OCI-LY7 (cell line): ENCODE data around the gene ATP6V0E1. TPM values are rescaled to one million over a fixed set of nuclear protein-coding genes. Genes with fewer than 3 reads are reported as not detected.

Source experiments
- BruUV-seq: library from RNA; stranded (reverse); fragments of 400-500 nt; replicated peaks from 2 replicates; lab custom pipeline; 2021; lab: Mats Ljungman, UMichigan
- CTCF ChIA-PET: fragments of 300-600 bp; sonication (Branson Sonifier 250); formaldehyde crosslinking; loops from one replicate; lab custom pipeline; 2022; ENCODE audit warnings: antibody characterized with exemption; ENCODE audit not compliant: unreplicated experiment; lab: Charles Lee
- POLR2A ChIA-PET: fragments of 300-600 bp; sonication (Branson Sonifier 250); formaldehyde crosslinking; loops from one replicate; lab custom pipeline; 2022; ENCODE audit warnings: antibody characterized with exemption; lab: Charles Lee
- DNase-seq: peaks from one replicate; pipeline ENCODE4 v3.0.0-alpha.2; 2015; ENCODE audit warnings: low spot score
- H2AFZ ChIP-seq: fragments of 200-600 bp; sonication (generic), shearing (Covaris generic); 2 replicates; pipeline ENCODE4 v1.6.1; 2014; ENCODE audit warnings: mild to moderate bottlenecking, antibody characterized with exemption, low read length, moderate library complexity
- H3K27ac ChIP-seq: fragments of 200-600 bp; sonication (generic); 2 replicates; pipeline ENCODE4 v1.5.1; 2014; ENCODE audit warnings: mixed run types, low read depth, mild to moderate bottlenecking, moderate library complexity, low read length, inconsistent platforms; ENCODE audit not compliant: poor library complexity, severe bottlenecking
- H3K36me3 ChIP-seq: fragments of 200-600 bp; sonication (generic); 2 replicates; pipeline ENCODE4 v1.6.1; 2014; ENCODE audit warnings: mild to moderate bottlenecking, antibody characterized with exemption, low read length, moderate library complexity, mixed read lengths; ENCODE audit not compliant: insufficient read depth
- H3K4me1 ChIP-seq: fragments of 200-600 bp; sonication (generic); 2 replicates; pipeline ENCODE4 v1.5.1; 2014; ENCODE audit warnings: mild to moderate bottlenecking, low read length; ENCODE audit not compliant: insufficient read depth, poor library complexity, severe bottlenecking
- H3K4me2 ChIP-seq: fragments of 200-600 bp; sonication (generic); 2 replicates; pipeline ENCODE4 v1.6.1; 2014; ENCODE audit warnings: mild to moderate bottlenecking, low read length
- H3K4me3 ChIP-seq: fragments of 200-600 bp; sonication (generic); 2 replicates; pipeline ENCODE4 v1.5.1; 2014; ENCODE audit warnings: mild to moderate bottlenecking, low read depth, low read length; ENCODE audit not compliant: poor library complexity, severe bottlenecking
- H3K79me2 ChIP-seq: fragments of 200-600 bp; sonication (generic); 2 replicates; pipeline ENCODE4 v1.6.1; 2016; ENCODE audit warnings: low read depth, mild to moderate bottlenecking, low read length, moderate library complexity, mixed read lengths; ENCODE audit not compliant: insufficient read depth
- H3K9me2 ChIP-seq: fragments of 200-600 bp; sonication (generic); 2 replicates; pipeline ENCODE4 v1.6.1; 2016; ENCODE audit warnings: mild to moderate bottlenecking, low read length, mixed read lengths; ENCODE audit not compliant: insufficient read depth
- H3K9me3 ChIP-seq: fragments of 200-600 bp; sonication (generic); 2 replicates; pipeline ENCODE4 v1.6.1; 2014; ENCODE audit warnings: mild to moderate bottlenecking, mixed run types, low read length, mixed read lengths
- H4K20me1 ChIP-seq: fragments of 200-600 bp; sonication (generic); 2 replicates; pipeline ENCODE4 v1.6.1; 2014; ENCODE audit warnings: mild to moderate bottlenecking, antibody characterized with exemption, low read length, moderate library complexity, mixed read lengths; ENCODE audit not compliant: insufficient read depth
- EZH2phosphoT487 ChIP-seq: fragments of 200-600 bp; sonication (generic); IDR thresholded peaks from 2 replicates; pipeline ENCODE4 v1.6.1; 2018; ENCODE audit warnings: low read depth, borderline replicate concordance, mild to moderate bottlenecking, mixed run types, antibody characterized with exemption, low read length, moderate library complexity, mixed read lengths
- intact Hi-C: fragments of 100-400 bp; cut with micrococcal nuclease; formaldehyde crosslinking; loops from one replicate; pipeline ENCODE4 v1.10.0; 2022; ENCODE audit not compliant: unreplicated experiment
- total RNA-seq, 2 experiments: library from RNA; depleted of rRNA in 1 of 2; stranded (reverse); fragments of >200 nt in 1 of 2; shearing (Covaris generic) in 1 of 2; gene quantifications; 2 replicates each; pipeline ENCODE4 v1.2.3, GENCODE V29; 2014 to 2022
- TF ChIP-seq, protein P1 (sequence below): fragments of 200-600 bp; sonication (generic); conservative IDR thresholded peaks from 2 replicates; pipeline ENCODE4 v1.5.1; 2014; ENCODE audit warnings: mild to moderate bottlenecking, antibody characterized with exemption, low read length, moderate library complexity, mixed read lengths

ATP6V0E1 gene
- total RNA-seq, 2 experiments from 2014 or later = 39.9 to 59.4 TPM

DNA sequence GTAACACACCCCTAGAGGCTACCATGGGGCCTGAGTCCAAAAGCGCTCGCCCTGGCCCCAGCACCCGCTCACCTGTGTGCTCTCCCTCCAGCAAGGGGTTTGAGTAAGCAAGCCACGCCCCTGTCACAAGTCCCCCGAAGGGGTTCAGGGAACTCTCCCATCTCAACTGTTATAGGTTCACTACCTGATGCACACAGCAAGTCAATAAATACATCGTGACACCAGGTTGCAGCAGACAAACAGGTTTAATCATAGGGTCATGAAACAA is 64.2 kb downstream of the ATP6V0E1 start:
- no peaks in the 10 kb centered on the region for H4K20me1 ChIP-seq
- H3K4me3 ChIP-seq = no peak overlapping the region
- H3K9me2 ChIP-seq = no peaks in the 10 kb centered on the region
- TF ChIP-seq, protein P1, sequence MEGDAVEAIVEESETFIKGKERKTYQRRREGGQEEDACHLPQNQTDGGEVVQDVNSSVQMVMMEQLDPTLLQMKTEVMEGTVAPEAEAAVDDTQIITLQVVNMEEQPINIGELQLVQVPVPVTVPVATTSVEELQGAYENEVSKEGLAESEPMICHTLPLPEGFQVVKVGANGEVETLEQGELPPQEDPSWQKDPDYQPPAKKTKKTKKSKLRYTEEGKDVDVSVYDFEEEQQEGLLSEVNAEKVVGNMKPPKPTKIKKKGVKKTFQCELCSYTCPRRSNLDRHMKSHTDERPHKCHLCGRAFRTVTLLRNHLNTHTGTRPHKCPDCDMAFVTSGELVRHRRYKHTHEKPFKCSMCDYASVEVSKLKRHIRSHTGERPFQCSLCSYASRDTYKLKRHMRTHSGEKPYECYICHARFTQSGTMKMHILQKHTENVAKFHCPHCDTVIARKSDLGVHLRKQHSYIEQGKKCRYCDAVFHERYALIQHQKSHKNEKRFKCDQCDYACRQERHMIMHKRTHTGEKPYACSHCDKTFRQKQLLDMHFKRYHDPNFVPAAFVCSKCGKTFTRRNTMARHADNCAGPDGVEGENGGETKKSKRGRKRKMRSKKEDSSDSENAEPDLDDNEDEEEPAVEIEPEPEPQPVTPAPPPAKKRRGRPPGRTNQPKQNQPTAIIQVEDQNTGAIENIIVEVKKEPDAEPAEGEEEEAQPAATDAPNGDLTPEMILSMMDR = no peak
- TF ChIP-seq EZH2phosphoT487 = no peak
- peaks cover 13% of the 10 kb centered on the region for H3K4me1 ChIP-seq
- no TSS peak for BruUV-seq
- CTCF ChIA-PET = no interaction called here
- H3K9me3 ChIP-seq = no peaks in the 10 kb centered on the region
- no peaks in the 10 kb centered on the region for H3K79me2 ChIP-seq
- DNase-seq = no peak
- H3K27ac ChIP-seq = no peak overlapping the region
- H3K4me2 ChIP-seq = no peak overlapping the region
- H3K36me3 ChIP-seq = no peaks in the 10 kb centered on the region
- H2AFZ ChIP-seq = no peak overlapping the region
- intact Hi-C loops = no loop called here
- POLR2A ChIA-PET = no interaction called here

GRCh38 chr5:173050791-173051190 is 67.2 kb downstream of the ATP6V0E1 start:
- no TSS peak for BruUV-seq
- H3K4me2 ChIP-seq = no peak overlapping the region
- H4K20me1 ChIP-seq = no peaks in the 10 kb centered on the region
- TF ChIP-seq EZH2phosphoT487 = no peak
- TF ChIP-seq, protein P1 = no peak
- H3K79me2 ChIP-seq = no peaks in the 10 kb centered on the region
- DNase-seq = no peak
- H3K9me2 ChIP-seq = no peaks in the 10 kb centered on the region
- peaks cover 42% of the 10 kb centered on the region for H3K4me1 ChIP-seq
- intact Hi-C loops = no loop called here
- ChIA-PET CTCF (no interaction called here), POLR2A (interaction anchor here (0.7 to 1.8 kb wide), 5 partner anchors 9 to 152 kb away, joined by 3 to 10 read pairs (median 4); no protein-coding TSS in a partner anchor)
- no peaks in the 10 kb centered on the region for H3K9me3 ChIP-seq
- no peak overlapping the region for H3K27ac ChIP-seq
- no peak overlapping the region for H2AFZ ChIP-seq
- H3K4me3 ChIP-seq = no peak overlapping the region
- H3K36me3 ChIP-seq = no peaks in the 10 kb centered on the region

- Histone ChIP-seq H3K9me2 (no peaks in the 10 kb centered on the region), H4K20me1 (no peaks in the 10 kb centered on the region), H3K9me3 (no peaks in the 10 kb centered on the region), H3K4me1 (peaks cover 42% of the 10 kb centered on the region), H3K36me3 (no peaks in the 10 kb centered on the region), H3K27ac (peak overlapping the region; percentile 57), H2AFZ (peak overlapping the region; percentile 87; the same call in 1 of the 2 replicates), H3K79me2 (no peaks in the 10 kb centered on the region), H3K4me2 (peak overlapping the region; percentile 46), H3K4me3 (no peak overlapping the region)
- no peak for DNase-seq
- POLR2A ChIA-PET = no interaction called here
- intact Hi-C loops = loop anchor here (2.0 kb wide), 1 partner anchor 17 kb away; no protein-coding TSS in a partner anchor
- BruUV-seq = no TSS peak
- TF ChIP-seq, protein P1 = no peak
- no peak for TF ChIP-seq EZH2phosphoT487
- CTCF ChIA-PET = no interaction called here
Measured at GRCh38 chr5:173051746-173052145, 68.2 kb downstream of the ATP6V0E1 start.
